LoVo (cell line): ENCODE data around the gene COL4A4.
"Not testable (repeated sequence)": the region's sequence is repeated elsewhere in the genome, so short reads cannot be mapped to it uniquely, and the experiment has no call there.

ENCODE experiments used
- DNase-seq: peaks from one replicate; pipeline ENCODE4 v3.0.0-alpha.2; 2016; ENCODE audit warnings: low spot score

The COL4A4 gene

DNA sequence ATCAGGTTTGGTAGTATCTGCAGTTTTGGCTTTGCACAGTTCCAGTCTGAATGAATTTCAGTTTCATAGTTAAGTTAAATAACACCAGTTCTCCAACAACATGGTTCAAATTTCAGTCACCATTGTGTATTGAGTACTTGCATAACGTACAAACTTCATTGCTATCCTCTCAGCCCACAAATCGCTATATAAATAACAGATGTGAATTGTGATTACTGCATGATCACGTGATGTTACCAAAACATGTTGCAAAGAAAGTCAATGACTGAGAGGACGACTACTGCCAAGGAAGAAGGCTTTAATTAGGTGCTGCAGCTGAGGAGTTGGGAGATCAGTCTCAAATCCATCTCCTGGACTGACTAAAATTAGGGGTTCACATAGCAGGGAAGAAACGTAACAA, 48.2 kb downstream of the COL4A4 start:
- no peak for DNase-seq

DNA sequence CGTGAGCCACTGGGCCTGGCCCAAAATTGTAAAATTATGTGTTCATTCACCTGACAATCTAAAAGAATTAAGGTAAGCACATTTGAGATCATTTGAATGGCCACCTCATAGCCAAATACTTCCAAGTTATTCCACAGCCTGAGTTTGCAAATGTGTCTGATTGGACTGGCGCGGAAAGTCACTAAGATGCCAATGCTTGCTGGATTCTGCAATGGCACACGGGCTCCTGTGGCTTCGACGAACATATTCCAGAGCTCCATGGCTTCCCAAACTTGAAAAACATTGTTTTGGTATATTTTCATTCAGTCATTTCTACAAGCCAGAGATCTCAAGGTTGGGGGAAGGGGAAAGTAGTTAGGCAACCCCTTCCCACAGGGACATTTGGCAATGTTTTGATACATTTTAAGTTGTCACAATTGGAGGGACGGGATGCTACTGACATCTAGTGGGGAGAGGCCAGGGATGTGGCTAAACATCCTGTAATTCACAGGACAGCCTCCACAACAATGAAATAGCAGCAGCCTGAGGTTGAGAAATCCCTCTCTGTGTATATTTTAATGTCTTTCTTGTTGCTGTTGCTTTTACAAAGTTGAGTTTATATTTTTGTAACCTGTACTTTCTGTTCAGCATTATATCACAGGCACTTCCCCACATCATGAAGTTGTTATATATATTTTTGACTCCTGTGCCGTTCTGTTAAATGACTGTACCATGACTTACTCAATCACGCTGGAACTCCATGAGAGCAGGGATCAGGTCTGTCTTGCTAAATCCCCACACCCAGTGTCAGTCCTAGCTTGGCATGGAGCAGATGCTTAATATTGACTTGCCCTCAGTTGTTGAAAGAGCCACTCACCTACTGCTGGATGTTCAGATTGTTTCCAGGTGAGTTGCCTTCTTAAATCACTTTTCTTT, 56.9 kb downstream of the COL4A4 start:
- DNase-seq = peak; percentile 56

DNA sequence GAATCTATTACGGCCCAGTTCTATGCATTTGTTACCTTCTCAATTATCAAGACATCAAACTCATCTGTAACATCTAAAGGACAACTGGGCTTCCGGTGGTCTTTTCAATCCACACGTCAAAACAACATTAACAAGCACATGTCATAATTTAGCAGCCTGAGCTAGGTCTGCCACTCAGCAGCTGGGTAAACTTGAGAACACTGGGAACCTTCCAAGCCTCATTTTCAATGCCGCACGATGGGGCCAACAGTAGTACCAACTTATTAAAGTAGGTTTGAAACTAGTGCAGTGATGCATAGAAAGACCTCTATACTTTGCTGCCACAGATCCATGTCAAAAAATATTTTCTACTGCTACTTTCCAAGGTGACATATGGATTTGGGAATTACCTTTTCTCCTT, 60.4 kb downstream of the COL4A4 start:
- DNase-seq = no peak

DNA sequence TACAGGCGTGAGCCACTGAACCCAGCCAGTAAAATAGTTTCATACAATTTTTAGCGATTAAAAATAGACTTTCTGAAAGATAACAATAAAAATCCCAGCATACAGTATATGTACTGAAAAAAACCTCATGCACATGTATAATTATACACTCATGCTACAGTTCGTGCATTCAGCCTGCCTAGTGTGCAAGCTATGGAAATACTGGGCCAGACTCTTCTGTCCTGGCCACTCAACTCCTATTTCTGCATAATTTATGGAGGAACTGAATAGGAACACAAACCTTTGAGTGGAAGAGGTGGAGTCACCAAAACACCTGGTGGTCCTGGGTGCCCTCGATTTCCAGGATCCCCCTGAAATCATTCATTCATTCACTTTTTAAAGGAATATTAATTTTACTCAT, 64.7 kb downstream of the COL4A4 start:
- no peak for DNase-seq

DNA sequence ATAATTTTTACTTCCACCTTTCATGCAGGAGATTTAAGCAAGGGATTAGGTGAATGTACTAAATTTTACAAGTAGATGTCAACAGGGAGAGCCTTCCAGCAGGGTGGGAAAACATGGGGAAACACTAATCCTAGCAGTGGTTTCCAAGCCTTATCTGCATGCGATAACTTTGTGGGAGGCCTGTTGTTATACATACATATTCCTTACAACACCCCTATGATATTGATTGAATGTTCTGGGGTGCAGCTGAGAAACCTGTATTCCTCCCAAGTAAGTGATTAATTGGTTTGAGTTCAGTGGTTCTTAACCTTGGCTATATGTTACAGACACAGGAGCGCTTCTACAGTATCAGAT, 65.9 kb downstream of the COL4A4 start:
- no peak for DNase-seq

DNA sequence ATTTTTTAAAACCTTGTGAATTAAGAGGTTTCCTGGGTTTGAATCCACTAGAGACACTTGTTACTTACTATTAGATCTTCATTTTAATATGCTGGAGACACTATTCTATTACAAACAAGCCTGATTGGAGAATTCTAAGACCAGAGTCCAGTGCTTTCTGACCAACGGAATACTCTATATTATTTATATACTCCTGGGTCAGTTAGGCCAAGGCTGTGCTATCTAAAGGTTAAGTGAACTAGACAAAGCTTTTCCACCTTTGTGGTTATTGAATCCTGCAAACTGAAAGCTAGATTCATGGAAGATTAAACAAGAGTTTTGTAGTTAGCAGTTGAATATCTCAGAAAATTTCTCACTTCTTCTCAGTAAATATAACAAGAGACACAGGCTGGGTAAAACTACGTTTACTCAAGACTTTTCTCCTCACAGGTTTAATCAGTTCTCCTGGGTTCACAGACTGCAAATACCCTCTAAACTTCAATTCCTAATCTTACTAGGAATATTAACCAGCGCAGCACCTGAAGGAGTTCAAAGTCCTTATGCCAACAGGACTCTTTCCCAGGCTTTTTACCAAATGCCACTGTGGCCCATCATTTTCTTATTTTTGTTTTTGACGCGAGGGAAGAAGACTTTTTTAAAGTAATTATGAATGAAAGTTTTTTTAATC, 66.4 kb downstream of the COL4A4 start:
- no peak for DNase-seq

DNA sequence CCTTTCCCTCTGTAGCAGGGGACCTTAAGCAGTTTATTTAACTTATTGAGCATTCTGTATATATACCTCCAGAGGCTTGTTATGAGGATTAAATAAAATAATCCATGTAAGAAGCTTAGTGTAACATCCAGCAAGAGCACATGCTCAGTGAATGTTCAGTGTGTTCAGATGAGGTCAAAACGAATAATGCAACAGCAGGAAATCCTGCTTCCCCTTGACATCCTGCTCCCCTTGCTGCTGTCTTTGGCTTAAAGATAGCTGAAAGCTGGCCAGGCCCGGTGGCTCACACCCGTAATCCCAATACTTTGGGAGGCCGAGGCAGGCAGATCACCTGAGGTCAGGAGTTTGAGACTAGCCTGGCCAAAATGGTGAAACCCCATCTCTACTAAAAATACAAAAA, 68.7 kb downstream of the COL4A4 start:
- no peak for DNase-seq

DNA sequence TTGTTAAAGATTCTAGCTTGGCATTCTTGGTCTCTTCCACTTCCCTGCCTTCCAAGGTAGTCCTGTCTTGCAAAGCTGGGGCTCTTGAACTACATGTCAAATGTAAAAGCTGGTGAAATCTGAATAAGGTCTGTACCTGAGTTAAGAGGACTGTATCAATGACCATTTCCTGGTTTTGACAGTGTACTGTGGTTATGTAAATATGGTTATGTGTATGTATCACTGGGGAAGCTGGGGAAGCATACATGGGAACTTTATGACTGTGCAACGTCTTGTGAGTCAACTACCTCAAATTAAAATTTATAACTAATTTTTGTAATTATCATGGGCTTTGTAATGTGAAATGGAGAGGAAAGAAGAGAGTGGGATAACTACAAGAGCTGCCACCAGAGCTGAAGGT, 81.7 kb downstream of the COL4A4 start:
- no peak for DNase-seq

DNA sequence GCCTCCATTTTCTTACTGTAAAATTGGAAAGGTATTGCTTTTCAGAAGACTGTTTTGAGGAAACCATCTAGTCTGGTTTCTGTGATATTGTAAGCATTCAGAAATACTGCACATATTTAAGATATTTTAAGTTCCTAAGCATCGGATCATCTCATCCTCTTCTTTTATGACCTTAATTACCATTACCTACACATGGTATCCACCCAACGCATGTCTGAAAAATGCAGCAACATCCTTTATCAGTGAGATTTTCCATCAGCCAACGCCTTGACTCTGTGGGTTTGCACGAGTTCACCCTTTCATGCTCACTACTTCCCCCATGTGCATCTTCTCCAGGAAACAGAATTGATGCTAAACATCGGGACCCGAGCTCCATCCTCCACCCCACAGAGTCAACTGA, 84.3 kb downstream of the COL4A4 start:
- DNase-seq = no peak

DNA sequence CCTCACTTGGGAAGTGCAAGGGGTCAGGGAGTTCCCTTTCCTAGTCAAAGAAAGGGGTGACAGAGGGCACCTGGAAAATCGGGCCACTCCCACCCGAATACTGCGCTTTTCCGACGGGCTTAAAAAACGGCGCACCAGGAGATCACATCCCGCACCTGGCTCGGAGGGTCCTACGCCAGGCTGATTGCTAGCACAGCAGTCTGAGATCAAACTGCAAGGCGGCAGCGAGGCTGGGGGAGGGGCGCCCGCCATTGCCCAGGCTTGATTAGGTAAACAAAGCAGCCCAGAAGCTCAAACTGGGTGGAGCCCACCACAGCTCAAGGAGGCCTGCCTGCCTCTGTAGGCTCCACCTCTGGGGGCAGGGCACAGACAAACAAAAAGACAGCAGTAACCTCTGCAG, 98.9 kb downstream of the COL4A4 start:
- DNase-seq = not testable (repeated sequence)

DNA sequence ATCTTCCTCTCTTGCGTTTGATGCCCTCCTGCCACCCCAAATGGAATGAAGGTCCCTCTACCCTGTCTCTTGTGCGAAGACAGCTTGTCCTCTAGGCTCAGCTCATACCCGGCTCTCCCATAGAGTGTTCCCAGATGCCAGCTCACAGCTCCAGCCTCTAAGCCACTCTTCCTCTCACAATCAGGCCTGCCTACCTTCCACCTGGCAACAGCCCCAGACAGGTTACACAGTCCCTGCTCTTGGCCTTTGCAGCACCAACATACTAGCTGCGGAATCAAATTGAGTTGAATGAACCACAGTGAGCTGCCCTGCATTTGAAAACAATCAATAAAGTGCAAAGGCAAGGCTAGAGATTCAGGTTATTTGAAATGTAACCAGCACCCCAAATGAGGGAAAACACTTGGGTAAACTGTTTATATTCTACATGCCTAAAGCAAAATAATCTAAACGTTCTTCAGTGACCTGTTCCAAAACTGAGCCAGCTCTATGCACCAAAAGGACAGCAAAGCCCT, 105.1 kb downstream of the COL4A4 start:
- no peak for DNase-seq

DNA sequence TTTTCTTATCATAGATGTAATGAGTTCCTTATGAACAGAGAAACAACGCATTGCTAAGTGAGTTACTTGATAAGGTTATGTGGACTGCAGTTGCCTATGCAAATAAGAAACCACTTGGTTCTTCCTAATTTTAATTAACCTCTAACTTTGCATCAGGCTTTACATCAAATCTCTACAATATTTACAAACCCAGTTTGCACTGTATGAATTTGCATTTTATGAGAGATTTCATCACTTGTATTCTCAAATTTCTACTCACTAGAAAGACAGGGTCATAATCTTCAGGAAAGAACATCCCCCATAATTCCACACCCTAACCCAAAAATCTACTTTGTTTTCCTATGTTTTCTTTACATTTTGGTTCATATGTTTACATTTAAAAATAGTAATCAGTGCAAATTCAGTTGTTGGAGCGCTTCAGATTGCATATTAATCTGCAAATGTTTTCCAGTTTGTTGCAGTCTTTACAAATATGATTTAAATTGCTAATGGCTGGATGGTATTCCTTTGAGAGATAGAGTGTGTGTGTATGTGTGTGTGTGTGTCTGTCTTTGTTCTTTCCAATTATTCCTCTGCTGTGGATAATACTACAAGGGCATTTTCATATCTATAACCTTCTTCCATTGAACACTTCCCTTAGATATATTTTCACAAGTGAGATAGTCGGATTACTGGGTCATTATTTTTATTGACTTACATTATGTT, 106.1 kb downstream of the COL4A4 start:
- no peak for DNase-seq

DNA sequence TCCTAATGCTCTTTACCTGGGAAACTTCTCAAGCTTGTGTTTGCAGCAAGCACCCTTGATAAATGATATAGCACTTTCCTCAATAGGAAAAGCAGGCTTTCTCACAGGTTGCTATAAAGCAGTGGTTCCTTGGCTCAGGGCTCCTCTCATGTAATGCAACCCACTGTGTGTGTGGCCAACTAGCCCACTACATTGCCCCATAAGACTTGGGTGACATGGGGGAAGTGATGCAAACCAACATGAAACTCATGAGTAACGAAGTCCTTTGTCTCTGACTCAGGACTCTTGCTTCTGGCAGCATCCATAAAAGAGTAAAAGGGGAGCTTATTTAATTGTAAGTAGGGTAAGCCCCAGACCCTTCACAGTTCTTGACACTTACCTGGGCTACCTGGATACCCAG, 106.9 kb downstream of the COL4A4 start:
- DNase-seq = no peak

DNA sequence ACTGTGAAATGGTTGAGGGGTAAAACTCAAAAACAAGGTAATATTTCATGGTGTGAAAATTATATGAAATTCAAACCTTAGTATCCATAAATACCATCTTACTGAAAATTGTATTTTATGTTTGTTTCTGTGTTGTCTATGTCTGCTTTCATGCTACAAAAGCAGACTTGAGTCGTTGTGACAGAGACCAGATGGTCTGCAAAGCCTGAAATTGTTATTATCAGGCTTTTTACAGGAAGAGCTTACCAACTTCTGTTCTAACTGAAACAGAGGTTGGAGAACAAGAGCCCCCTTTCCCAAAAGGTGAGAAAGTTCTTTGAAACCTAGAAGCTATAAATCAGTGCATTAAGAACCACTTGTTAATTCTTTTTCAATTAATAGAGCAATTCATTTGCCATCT, 110.0 kb downstream of the COL4A4 start:
- DNase-seq = no peak

DNA sequence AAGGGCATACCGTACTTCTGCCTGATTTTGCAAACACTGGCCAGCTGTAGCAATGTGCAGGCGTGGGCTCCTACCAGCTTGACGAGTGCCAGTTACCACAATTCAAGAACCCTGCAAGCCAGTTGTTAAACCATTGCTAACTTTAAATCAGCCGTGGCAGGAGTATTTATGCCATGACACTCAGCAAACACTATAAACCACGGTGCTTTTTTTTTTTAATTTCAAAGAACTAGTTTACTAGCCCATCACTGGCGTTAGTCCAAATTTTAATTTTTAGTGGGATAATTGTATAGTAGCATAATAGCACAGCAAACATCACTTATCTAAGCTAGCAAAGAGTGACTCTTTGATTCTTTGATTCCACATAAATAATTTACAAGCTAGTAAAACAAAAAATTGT, 111.1 kb downstream of the COL4A4 start:
- DNase-seq = peak; percentile 31

DNA sequence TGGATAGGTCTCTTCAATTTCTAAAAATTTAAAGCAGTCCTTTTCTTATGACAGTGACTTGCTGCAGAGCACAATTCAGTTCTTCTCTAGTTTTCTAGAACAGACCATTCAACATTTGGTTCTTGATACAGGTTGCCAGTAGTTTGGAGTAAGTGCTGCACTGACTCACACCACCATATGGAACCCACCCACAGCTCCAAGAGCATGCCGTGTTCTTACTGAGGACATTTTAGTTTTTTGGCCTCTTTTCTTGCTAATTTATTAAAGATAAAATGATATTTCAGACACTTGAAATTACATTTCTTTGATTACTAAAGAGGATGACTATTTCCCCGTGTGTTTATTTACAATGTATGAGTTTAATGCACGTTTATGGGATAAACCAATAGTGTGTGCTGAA, 120.0 kb downstream of the COL4A4 start:
- DNase-seq = no peak

DNA sequence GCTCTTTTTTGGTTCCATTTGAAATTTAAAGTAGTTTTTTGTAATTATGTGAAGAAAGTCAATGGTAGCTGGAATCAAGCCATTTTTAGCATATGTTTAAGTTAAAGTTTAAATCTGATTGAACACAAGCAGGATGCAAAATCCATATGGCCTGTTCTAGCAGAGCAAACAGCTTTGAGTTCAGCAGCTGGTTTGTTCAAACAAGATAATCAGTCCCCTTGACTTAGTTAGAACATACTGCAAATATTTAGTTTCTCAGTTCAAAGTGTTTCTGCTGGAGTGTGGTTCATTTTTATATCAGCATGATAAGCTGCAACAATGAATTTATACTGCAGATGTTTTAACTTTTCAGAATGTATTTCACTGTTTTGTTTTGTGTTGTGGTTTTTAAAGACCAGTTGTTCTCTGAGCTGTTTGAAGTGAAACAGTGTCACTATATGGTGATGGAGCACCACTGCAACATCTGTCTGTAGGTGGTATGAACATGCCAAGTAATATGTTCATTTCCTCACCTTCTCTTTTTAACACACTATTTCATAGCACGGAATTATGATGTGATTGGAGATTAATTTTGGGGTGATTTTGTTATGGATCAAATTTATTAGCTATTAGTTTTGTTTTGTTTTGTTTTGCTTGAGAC, 125.3 kb downstream of the COL4A4 start:
- DNase-seq = no peak

DNA sequence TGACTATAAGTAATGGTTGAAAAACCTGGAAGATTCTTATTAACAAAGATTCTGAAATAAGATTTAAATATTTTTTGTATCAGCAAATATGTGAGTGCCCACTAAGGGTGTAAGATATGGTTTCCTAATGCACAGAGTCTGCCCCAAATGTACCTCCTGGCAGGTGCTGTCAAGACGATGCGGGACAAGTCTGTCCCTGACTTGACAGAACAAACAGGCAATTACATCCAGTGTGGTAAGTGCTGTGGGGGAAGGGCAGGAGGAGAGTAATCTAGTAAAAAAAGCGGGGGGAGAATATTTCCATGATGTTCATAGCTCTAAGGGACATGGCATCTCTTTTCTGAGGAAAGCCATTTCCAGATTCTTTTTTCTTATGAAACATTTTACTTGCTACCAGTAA, 127.5 kb downstream of the COL4A4 start:
- DNase-seq = no peak

DNA sequence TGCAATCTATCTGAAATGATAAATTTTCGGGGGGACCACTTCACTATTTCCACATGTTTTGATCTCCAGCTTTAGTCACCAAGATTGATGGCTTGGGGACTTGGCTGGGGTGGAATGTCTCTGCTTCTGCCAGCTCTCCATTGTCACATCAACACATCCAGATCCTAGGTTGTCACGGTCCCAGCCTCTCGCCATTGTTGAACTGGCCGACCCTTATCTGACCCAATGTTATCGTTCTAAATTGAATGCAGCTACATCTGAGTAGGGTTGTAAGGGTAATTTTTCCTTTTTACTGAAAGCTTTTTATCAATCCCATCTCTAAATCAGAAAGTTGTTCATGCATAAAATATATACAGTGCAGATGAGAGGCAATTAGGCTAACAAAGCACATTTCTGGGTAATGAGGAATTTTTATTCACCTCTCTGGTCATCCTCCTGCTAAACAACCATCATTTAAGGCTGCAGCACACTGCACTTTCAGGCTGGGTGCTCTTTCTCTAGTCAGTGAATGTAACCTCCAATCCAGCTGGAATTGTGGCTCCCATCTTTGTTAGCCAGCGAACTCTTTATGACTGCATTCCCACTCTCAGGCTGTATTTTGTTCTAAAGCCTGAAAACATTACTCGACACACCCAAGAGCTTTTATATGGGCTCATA, 128.2 kb downstream of the COL4A4 start:
- DNase-seq = no peak

DNA sequence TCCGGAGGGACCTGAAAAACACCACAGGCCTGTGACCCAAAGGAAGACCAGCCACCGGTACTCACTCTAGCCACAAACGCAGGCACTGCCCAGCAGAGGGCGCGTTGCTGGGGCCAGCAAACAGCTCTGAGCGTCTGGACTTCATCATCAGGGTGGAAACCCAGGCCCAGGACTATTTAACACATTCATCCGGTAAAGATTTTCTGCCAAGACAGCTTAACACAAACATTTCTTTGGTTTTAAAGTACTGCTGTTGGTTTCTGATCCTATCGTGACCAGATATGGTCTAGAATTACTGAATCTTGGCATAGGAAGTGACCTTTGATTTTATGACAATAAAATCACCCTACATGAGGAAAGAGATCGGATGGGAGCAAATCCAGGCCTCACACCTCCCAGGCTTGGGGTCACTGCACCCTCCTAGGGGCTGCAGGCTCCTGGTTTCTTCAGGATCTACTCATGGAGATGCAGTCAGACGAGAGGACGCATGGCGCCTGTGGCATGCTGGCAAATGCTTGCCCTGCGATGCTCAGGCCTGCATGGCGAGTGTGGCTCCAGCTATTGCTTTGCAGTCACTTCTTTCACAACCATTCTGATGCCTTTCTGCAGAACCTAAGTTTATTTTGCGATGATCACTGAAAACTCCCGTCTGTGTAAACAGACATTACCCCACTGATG, 130.4 kb downstream of the COL4A4 start:
- DNase-seq = peak; percentile 23

DNA sequence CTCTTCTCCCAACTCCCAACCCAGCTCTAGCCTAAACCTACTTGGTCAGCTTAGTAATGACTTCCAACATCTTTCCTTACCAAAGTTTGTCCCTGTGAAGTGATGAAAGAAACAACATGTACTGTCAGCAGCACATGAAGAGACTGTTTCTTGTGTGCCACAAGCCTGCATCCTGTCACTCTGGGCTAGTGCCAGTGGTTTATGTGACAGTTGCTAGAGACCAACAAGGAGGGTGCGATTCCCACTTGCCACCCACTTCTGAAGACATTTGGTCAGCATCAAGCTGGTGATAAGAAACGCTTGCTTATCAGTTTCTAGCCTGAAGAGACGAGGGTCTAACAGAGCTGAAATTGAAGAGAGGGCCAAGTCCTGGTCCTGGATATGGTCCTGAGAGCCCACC, 132.6 kb downstream of the COL4A4 start:
- no peak for DNase-seq
